ENCODE data around the gene MAN2A1.
A peak's percentile ranks its signal among the peaks of the same experiment; 100 is the strongest.

Gene MAN2A1

GRCh38 chr5:109689740-109690241 is at the start of gene MAN2A1:
MAN2A1 (plus strand) TSS chr5:109689927; CDS start chr5:109690418, 491 bp downstream.
- peak; percentile 80 for DNase-seq (ENCODE audit: low spot score)

GRCh38 chr5:109640976-109641375 is 48.8 kb upstream of the MAN2A1 start:
- no peak for DNase-seq (ENCODE audit: low spot score)

- DNase-seq (ENCODE audit: low spot score): no peak
Measured at GRCh38 chr5:109643791-109644350, 45.9 kb upstream of the MAN2A1 start.

GRCh38 chr5:109644829-109645228 is 44.9 kb upstream of the MAN2A1 start:
- no peak for DNase-seq (ENCODE audit: low spot score)

GRCh38 chr5:109645707-109646192 is 44.0 kb upstream of the MAN2A1 start:
- DNase-seq (ENCODE audit: low spot score): no peak

GRCh38 chr5:109649318-109649717 is 40.4 kb upstream of the MAN2A1 start:
- DNase-seq (ENCODE audit: low spot score): no peak

- no peak for DNase-seq (ENCODE audit: low spot score)
Measured at GRCh38 chr5:109650493-109650892, 39.2 kb upstream of the MAN2A1 start.

- DNase-seq (ENCODE audit: low spot score): no peak
Measured at GRCh38 chr5:109652096-109652495, 37.6 kb upstream of the MAN2A1 start.

GRCh38 chr5:109653042-109653441 is 36.7 kb upstream of the MAN2A1 start:
- no peak for DNase-seq (ENCODE audit: low spot score)

- DNase-seq (ENCODE audit: low spot score): no peak
Measured at GRCh38 chr5:109653561-109654239, 36.0 kb upstream of the MAN2A1 start.

- peak; percentile 7 for DNase-seq (ENCODE audit: low spot score)
Measured at GRCh38 chr5:109654455-109654854, 35.3 kb upstream of the MAN2A1 start.

- DNase-seq (ENCODE audit: low spot score): no peak
Measured at GRCh38 chr5:109655841-109656240, 33.9 kb upstream of the MAN2A1 start.

- DNase-seq (ENCODE audit: low spot score): no peak
Measured at GRCh38 chr5:109656829-109657228, 32.9 kb upstream of the MAN2A1 start.

GRCh38 chr5:109659901-109660300 is 29.8 kb upstream of the MAN2A1 start:
- DNase-seq (ENCODE audit: low spot score): no peak

GRCh38 chr5:109660301-109660700 is 29.4 kb upstream of the MAN2A1 start:
- no peak for DNase-seq (ENCODE audit: low spot score)

- no peak for DNase-seq (ENCODE audit: low spot score)
Measured at GRCh38 chr5:109668237-109668636, 21.5 kb upstream of the MAN2A1 start.

- no peak for DNase-seq (ENCODE audit: low spot score)
Measured at GRCh38 chr5:109668668-109669422, 20.9 kb upstream of the MAN2A1 start.

GRCh38 chr5:109669991-109670706 is 19.6 kb upstream of the MAN2A1 start:
- no peak for DNase-seq (ENCODE audit: low spot score)

GRCh38 chr5:109671136-109671535 is 18.6 kb upstream of the MAN2A1 start:
- DNase-seq (ENCODE audit: low spot score): no peak

GRCh38 chr5:109674596-109674995 is 15.1 kb upstream of the MAN2A1 start:
- DNase-seq (ENCODE audit: low spot score): no peak

- no peak for DNase-seq (ENCODE audit: low spot score)
Measured at GRCh38 chr5:109676920-109677319, 12.8 kb upstream of the MAN2A1 start.

GRCh38 chr5:109678447-109678846 is 11.3 kb upstream of the MAN2A1 start:
- DNase-seq (ENCODE audit: low spot score): no peak

Data from RKO (cell line).